Loucy (cell line): ENCODE measurements around the gene TPX2.

ENCODE experiments used
- EZH2phosphoT487 ChIP-seq: fragments of 200-600 bp; IDR thresholded peaks from 2 replicates; pipeline ENCODE4 v1.6.1; 2018; ENCODE audit warnings: antibody characterized with exemption, mild to moderate bottlenecking, moderate library complexity, borderline replicate concordance
- TF ChIP-seq, protein P1 (sequence below): fragments of 200-600 bp; sonication (generic); conservative IDR thresholded peaks from 2 replicates; pipeline ENCODE4 v1.5.1; 2014; ENCODE audit warnings: mild to moderate bottlenecking, antibody characterized with exemption, low read length

DNA sequence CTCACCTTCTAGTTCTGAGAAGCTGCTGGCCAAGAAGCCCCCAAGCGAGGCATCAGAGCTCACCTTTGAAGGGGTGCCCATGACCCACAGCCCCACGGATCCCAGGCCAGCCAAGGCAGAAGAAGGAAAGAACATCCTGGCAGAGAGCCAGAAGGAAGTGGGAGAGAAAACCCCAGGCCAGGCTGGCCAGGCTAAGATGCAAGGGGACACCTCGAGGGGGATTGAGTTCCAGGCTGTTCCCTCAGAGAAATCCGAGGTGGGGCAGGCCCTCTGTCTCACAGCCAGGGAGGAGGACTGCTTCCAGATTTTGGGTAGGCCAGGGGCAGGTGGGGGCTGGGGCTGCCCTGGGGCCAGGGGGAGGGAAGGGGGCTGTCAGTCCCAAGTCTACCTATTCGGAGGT, 82.3 kb downstream of the TPX2 start:
- TF ChIP-seq, protein P1, sequence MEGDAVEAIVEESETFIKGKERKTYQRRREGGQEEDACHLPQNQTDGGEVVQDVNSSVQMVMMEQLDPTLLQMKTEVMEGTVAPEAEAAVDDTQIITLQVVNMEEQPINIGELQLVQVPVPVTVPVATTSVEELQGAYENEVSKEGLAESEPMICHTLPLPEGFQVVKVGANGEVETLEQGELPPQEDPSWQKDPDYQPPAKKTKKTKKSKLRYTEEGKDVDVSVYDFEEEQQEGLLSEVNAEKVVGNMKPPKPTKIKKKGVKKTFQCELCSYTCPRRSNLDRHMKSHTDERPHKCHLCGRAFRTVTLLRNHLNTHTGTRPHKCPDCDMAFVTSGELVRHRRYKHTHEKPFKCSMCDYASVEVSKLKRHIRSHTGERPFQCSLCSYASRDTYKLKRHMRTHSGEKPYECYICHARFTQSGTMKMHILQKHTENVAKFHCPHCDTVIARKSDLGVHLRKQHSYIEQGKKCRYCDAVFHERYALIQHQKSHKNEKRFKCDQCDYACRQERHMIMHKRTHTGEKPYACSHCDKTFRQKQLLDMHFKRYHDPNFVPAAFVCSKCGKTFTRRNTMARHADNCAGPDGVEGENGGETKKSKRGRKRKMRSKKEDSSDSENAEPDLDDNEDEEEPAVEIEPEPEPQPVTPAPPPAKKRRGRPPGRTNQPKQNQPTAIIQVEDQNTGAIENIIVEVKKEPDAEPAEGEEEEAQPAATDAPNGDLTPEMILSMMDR = no peak
- TF ChIP-seq EZH2phosphoT487 = no peak
